ENCODE data around the gene TLL1.

TLL1 gene

DNA sequence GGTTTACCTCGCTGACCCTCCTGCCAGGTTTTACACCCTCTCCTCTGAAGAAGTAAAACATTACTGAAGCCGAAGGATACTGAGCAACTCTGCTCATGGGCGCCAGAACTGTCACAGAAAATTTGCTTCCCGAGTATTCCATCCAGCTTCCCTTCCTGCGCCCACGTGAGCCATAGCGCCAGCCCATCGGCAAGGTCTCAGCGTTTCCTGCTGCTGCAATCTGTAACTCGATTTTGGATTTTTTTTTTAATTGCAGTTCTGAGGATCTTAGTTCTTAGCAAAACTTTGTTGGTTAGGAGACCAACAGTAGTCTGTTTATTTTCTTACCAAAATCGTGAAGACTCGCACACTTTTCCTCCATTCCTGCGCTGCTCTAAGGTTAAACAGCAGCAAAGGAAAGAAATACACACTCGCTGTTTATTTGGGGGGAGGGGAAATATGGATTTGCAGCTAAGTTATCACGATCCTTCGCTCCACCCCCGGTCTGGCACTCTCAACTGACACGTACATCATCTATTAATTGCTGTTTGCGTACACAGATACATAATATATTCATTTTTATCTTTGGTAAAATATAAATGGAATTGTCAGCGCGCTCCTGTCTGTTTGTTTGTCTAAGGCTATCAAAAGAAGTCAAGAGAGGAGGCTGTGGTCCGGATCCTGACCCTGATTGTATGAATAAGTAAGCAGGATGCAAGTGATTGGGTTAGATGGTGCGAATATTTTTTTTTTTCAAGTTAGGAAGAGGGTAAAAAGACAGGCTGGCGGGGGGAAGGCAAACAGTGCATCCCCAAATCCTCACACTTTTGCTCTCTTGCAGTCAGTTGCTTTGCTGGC is at the start of gene TLL1:
TLL1 (plus strand) TSS at position 777 of the 837 bp plus-strand sequence. CDS start 668 bp downstream, outside the sequence.
- TF ChIP-seq, protein P1, sequence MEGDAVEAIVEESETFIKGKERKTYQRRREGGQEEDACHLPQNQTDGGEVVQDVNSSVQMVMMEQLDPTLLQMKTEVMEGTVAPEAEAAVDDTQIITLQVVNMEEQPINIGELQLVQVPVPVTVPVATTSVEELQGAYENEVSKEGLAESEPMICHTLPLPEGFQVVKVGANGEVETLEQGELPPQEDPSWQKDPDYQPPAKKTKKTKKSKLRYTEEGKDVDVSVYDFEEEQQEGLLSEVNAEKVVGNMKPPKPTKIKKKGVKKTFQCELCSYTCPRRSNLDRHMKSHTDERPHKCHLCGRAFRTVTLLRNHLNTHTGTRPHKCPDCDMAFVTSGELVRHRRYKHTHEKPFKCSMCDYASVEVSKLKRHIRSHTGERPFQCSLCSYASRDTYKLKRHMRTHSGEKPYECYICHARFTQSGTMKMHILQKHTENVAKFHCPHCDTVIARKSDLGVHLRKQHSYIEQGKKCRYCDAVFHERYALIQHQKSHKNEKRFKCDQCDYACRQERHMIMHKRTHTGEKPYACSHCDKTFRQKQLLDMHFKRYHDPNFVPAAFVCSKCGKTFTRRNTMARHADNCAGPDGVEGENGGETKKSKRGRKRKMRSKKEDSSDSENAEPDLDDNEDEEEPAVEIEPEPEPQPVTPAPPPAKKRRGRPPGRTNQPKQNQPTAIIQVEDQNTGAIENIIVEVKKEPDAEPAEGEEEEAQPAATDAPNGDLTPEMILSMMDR (IDR thresholded peaks at IDR 0.05; ENCODE audit: low read depth, low read length, poor library complexity, severe bottlenecking), result no peak
- no peak for TF ChIP-seq EZH2phosphoT487 (IDR thresholded peaks at IDR 0.05; ENCODE audit: borderline replicate concordance, low read length)
- Histone ChIP-seq H4K20me1 (ENCODE audit: control insufficient read depth, insufficient read depth, low read depth, low read length) (no peaks in the 10 kb centered on the region), H3K4me1 (ENCODE audit: control insufficient read depth, low read length) (no peaks in the 10 kb centered on the region), H3K9me3 (ENCODE audit: control insufficient read depth, insufficient read depth, low read length) (no peaks in the 10 kb centered on the region; the same call in 1 of the 2 replicates), H3K27ac (ENCODE audit: low read depth, low read length) (no peak within 1 kb of the TSS), H3F3A (ENCODE audit: control insufficient read depth, insufficient read depth) (no peaks in the 10 kb centered on the region), H3K4me2 (ENCODE audit: low read length) (no peak within 1 kb of the TSS), H3K36me3 (ENCODE audit: control insufficient read depth, low read length) (no peaks in the 10 kb centered on the region), H3K4me3 (ENCODE audit: low read length) (no peak within 1 kb of the TSS), H3K27me3 (ENCODE audit: control insufficient read depth, low read length) (no peaks in the 10 kb centered on the region; the same call in 1 of the 2 replicates), H3K79me2 (ENCODE audit: control insufficient read depth, low read length) (no peaks in the 10 kb centered on the region), H3K9me2 (replicated peaks; ENCODE audit: control insufficient read depth, low read length) (no peaks in the 10 kb centered on the region)

DNA sequence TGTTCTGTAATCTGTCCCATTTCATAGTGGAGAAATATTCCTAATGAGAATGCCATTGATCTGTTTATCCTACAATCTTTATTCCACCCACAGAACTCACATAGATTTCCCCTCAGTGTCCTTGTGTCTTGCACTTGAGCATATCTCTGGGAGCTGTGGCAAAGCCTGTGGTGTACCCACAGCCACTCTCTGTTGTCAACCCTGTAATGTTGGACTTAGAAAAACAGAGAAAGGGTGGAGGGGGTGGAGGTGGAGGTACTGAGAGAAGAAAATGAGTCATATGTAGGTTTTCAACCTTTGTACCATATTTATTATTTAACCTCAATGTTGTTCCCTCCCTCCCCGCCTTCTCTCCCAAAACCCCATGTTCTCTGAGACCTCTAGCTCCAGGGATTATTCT is 46.9 kb upstream of the TLL1 start:
- no peaks in the 10 kb centered on the region for H4K20me1 ChIP-seq (ENCODE audit: control insufficient read depth, insufficient read depth, low read depth, low read length)
- H3K4me3 ChIP-seq (ENCODE audit: low read length), result no peak overlapping the region
- H3K9me2 ChIP-seq (replicated peaks; ENCODE audit: control insufficient read depth, low read length), result no peaks in the 10 kb centered on the region
- H3K27ac ChIP-seq (ENCODE audit: low read depth, low read length), result no peak overlapping the region
- H3K36me3 ChIP-seq (ENCODE audit: control insufficient read depth, low read length), result no peaks in the 10 kb centered on the region
- TF ChIP-seq, protein P1 (IDR thresholded peaks at IDR 0.05; ENCODE audit: low read depth, low read length, poor library complexity, severe bottlenecking), result no peak
- TF ChIP-seq EZH2phosphoT487 (IDR thresholded peaks at IDR 0.05; ENCODE audit: borderline replicate concordance, low read length), result no peak
- no peaks in the 10 kb centered on the region for H3K4me1 ChIP-seq (ENCODE audit: control insufficient read depth, low read length)
- H3F3A ChIP-seq (ENCODE audit: control insufficient read depth, insufficient read depth), result no peaks in the 10 kb centered on the region
- no peaks in the 10 kb centered on the region for H3K9me3 ChIP-seq (ENCODE audit: control insufficient read depth, insufficient read depth, low read length)
- no peak overlapping the region for H3K4me2 ChIP-seq (ENCODE audit: low read length)
- H3K27me3 ChIP-seq (ENCODE audit: control insufficient read depth, low read length), result no peaks in the 10 kb centered on the region
- no peaks in the 10 kb centered on the region for H3K79me2 ChIP-seq (ENCODE audit: control insufficient read depth, low read length)

DNA sequence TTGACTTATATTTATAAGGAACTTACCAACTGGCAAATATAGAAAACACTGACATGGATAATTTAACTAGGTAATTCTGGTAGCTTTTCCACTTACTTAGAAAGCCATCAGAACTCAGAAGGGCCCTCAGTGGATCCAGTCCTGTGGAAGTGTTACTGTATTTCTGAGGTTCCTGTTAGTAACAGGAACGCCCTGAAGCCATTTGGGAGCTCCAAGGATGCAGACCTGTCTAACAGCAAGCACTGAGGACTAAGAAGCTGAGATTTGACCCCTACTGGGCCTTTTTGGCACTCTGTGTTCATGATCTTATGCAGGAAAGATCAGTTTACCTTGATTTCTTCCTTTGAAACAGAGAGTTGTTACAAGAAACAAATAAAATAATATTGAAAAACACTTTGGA is 46.0 kb upstream of the TLL1 start:
- Histone ChIP-seq H3K4me1 (ENCODE audit: control insufficient read depth, low read length) (no peaks in the 10 kb centered on the region), H4K20me1 (ENCODE audit: control insufficient read depth, insufficient read depth, low read depth, low read length) (no peaks in the 10 kb centered on the region), H3K4me2 (ENCODE audit: low read length) (no peak overlapping the region), H3K9me3 (ENCODE audit: control insufficient read depth, insufficient read depth, low read length) (no peaks in the 10 kb centered on the region), H3K4me3 (ENCODE audit: low read length) (no peak overlapping the region), H3F3A (ENCODE audit: control insufficient read depth, insufficient read depth) (no peaks in the 10 kb centered on the region), H3K79me2 (ENCODE audit: control insufficient read depth, low read length) (no peaks in the 10 kb centered on the region), H3K27me3 (ENCODE audit: control insufficient read depth, low read length) (no peaks in the 10 kb centered on the region), H3K36me3 (ENCODE audit: control insufficient read depth, low read length) (no peaks in the 10 kb centered on the region), H3K9me2 (replicated peaks; ENCODE audit: control insufficient read depth, low read length) (no peaks in the 10 kb centered on the region), H3K27ac (ENCODE audit: low read depth, low read length) (no peak overlapping the region)
- TF ChIP-seq, protein P1 (IDR thresholded peaks at IDR 0.05; ENCODE audit: low read depth, low read length, poor library complexity, severe bottlenecking), result no peak
- TF ChIP-seq EZH2phosphoT487 (IDR thresholded peaks at IDR 0.05; ENCODE audit: borderline replicate concordance, low read length), result no peak
